ENCODE results near the gene ZNF672. TPM values are rescaled to one million over a fixed set of nuclear protein-coding genes. Genes with fewer than 3 reads are reported as not detected.

ZNF672 gene
- total and polyA plus RNA-seq, 2 of the 4 experiments (the other 2 are of a cell fraction), result 6.6 to 12.6 TPM

GRCh38 chr1:248838357-248839167 is 538 bp downstream of the ZNF672 start:
- H3K23ac ChIP-seq (ENCODE audit: low read depth, low read length), result peak overlapping the region; percentile 83; the same call in 1 of the 2 replicates
- peak overlapping the region; percentile 75; the same call in 1 of the 2 replicates for H3K18ac ChIP-seq (ENCODE audit: low read depth, low read length)
- H2AFZ ChIP-seq (replicated peaks; ENCODE audit: low read length, poor library complexity), result peak overlapping the region; percentile 99
- H2BK120ac ChIP-seq (ENCODE audit: low read depth, low read length), result peak overlapping the region; percentile 89
- dilution Hi-C loops (cut with HindIII; ENCODE audit: low sequenced_read_pairs, unreplicated experiment) (no loop called here), in situ Hi-C loops (cut with MboI; ENCODE audit: low sequenced_read_pairs) (no loop called here), intact Hi-C loops (cut with micrococcal nuclease) (loop anchor here (1.0 kb wide), 1 partner anchor 35 kb away; no protein-coding TSS in a partner anchor)
- WGBS, 2 experiments (ENCODE audit: extremely low coverage in 2 of 2, insufficient read length in 1 of 2), result 1% methylated on average over 22 of the region's 82 CpGs; no CpG with 5 or more reads in 1 of the 2 experiments
- peak; percentile 80 for DNase-seq
- H3K9me3 ChIP-seq (ENCODE audit: control insufficient read depth, insufficient read depth, low read length), result no peaks in the 10 kb centered on the region
- H2BK5ac ChIP-seq (ENCODE audit: low read depth, low read length, poor library complexity, severe bottlenecking), result peak overlapping the region; percentile 96
- peak overlapping the region; percentile 62; the same call in 2 of the 3 replicates for H2BK15ac ChIP-seq (ENCODE audit: low read depth, low read length)
- CTCF ChIA-PET, result interaction anchor here (0.9 to 1.5 kb wide), 2 partner anchors 13 to 20 kb away, joined by 3 to 6 read pairs; partner anchors contain the start of genes SH3BP5L and ZNF692
- H3K14ac ChIP-seq (replicated peaks; ENCODE audit: low read depth, low read length), result peak overlapping the region; percentile 95
- peak overlapping the region; percentile 85 for H2AK5ac ChIP-seq (ENCODE audit: low read depth, low read length)
- peak overlapping the region; percentile 82 for H4K5ac ChIP-seq (ENCODE audit: low read depth, low read length)
- 0 out of 2 replicates have a peak overlapping the region, but pooled peaks have one; percentile 43 for H2BK20ac ChIP-seq (ENCODE audit: low read depth, low read length)
- H3K27ac ChIP-seq (ENCODE audit: insufficient read depth, low read length), result peak overlapping the region; percentile 97
- H4K91ac ChIP-seq (ENCODE audit: insufficient read depth, low read depth, low read length), result peak overlapping the region; percentile 57
- no peaks in the 10 kb centered on the region for H3K27me3 ChIP-seq (ENCODE audit: control insufficient read depth, insufficient read depth, low read length)
- H3K56ac ChIP-seq (ENCODE audit: extremely low read depth, insufficient read depth, low read length), result 0 out of 2 replicates have a peak overlapping the region, but pooled peaks have one; percentile 43
- H4K8ac ChIP-seq (ENCODE audit: low read depth in 2 of 2, low read length in 2 of 2), result peak overlapping the region; percentile 64 to 95
- no peaks in the 10 kb centered on the region for H3K36me3 ChIP-seq (ENCODE audit: control insufficient read depth, insufficient read depth, low read length)
- H3K4me1 ChIP-seq (ENCODE audit: control insufficient read depth, insufficient read depth, low read length), result peaks cover 10% of the 10 kb centered on the region
- H3K79me1 ChIP-seq (ENCODE audit: low read depth in 1 of 2, low read length in 2 of 2), result peaks cover 28 to 39% of the 10 kb centered on the region in 2 experiments
- peak; percentile 78 for ATAC-seq (ENCODE audit: low read depth)
- peak overlapping the region; percentile 90 for H3K9ac ChIP-seq (ENCODE audit: low read depth, low read length)
- POLR2A ChIA-PET (ENCODE audit: unreplicated experiment), result interaction anchor here (0.5 to 0.8 kb wide), 2 partner anchors 19 to 20 kb away, joined by 4 to 13 read pairs; partner anchors contain the start of gene ZNF692
- H4K20me1 ChIP-seq (ENCODE audit: insufficient read depth, low read length), result no peaks in the 10 kb centered on the region
- peak overlapping the region; percentile 89 for H3K4me3 ChIP-seq (ENCODE audit: insufficient read depth, low read depth, low read length)
- peak overlapping the region; percentile 90 for H3K4ac ChIP-seq (ENCODE audit: low read depth, low read length)
- peak overlapping the region; percentile 94 for H3K4me2 ChIP-seq (ENCODE audit: low read depth, low read length)
- no peaks in the 10 kb centered on the region for H3K9me1 ChIP-seq (ENCODE audit: insufficient read depth, low read length)
- peak overlapping the region; percentile 96 for H2AK9ac ChIP-seq (replicated peaks; ENCODE audit: low read depth, low read length, poor library complexity)
- BruUV-seq (replicated peaks), result no TSS peak
- TF ChIP-seq SMC3 (IDR thresholded peaks at IDR 0.05; ENCODE audit: low read depth, low read length) (no peak), BHLHE40 (IDR thresholded peaks at IDR 0.05; ENCODE audit: low read depth, low read length) (no peak), NFE2L2 (IDR thresholded peaks at IDR 0.05; ENCODE audit: low read depth, low read length) (no peak), RCOR1 (IDR thresholded peaks at IDR 0.05; ENCODE audit: insufficient replicate concordance, low read length) (no peak), MAFK (IDR thresholded peaks at IDR 0.05; ENCODE audit: low read depth, low read length) (no peak), CHD1 (IDR thresholded peaks at IDR 0.05; ENCODE audit: low read depth, low read length) (peak; percentile 96; the same call in 1 of the 2 replicates), CEBPB (IDR thresholded peaks at IDR 0.05; ENCODE audit: low read depth, low read length) (no peak), POLR2A (IDR thresholded peaks at IDR 0.05; ENCODE audit: low read depth, low read length) (peak; percentile 96), FOS (IDR thresholded peaks at IDR 0.05; ENCODE audit: low read depth, low read length) (no peak), MXI1 (IDR thresholded peaks at IDR 0.05; ENCODE audit: borderline replicate concordance, low read depth, low read length) (no peak; the same call in 1 of the 2 replicates)
- TF ChIP-seq, protein P1, sequence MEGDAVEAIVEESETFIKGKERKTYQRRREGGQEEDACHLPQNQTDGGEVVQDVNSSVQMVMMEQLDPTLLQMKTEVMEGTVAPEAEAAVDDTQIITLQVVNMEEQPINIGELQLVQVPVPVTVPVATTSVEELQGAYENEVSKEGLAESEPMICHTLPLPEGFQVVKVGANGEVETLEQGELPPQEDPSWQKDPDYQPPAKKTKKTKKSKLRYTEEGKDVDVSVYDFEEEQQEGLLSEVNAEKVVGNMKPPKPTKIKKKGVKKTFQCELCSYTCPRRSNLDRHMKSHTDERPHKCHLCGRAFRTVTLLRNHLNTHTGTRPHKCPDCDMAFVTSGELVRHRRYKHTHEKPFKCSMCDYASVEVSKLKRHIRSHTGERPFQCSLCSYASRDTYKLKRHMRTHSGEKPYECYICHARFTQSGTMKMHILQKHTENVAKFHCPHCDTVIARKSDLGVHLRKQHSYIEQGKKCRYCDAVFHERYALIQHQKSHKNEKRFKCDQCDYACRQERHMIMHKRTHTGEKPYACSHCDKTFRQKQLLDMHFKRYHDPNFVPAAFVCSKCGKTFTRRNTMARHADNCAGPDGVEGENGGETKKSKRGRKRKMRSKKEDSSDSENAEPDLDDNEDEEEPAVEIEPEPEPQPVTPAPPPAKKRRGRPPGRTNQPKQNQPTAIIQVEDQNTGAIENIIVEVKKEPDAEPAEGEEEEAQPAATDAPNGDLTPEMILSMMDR (conservative IDR thresholded peaks at IDR 0.05; ENCODE audit: low read depth, low read length), result no peak
- TF ChIP-seq, protein P2, sequence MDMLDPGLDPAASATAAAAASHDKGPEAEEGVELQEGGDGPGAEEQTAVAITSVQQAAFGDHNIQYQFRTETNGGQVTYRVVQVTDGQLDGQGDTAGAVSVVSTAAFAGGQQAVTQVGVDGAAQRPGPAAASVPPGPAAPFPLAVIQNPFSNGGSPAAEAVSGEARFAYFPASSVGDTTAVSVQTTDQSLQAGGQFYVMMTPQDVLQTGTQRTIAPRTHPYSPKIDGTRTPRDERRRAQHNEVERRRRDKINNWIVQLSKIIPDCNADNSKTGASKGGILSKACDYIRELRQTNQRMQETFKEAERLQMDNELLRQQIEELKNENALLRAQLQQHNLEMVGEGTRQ (IDR thresholded peaks at IDR 0.05; ENCODE audit: low read depth, low read length), result no peak
- TF ChIP-seq, protein P3, sequence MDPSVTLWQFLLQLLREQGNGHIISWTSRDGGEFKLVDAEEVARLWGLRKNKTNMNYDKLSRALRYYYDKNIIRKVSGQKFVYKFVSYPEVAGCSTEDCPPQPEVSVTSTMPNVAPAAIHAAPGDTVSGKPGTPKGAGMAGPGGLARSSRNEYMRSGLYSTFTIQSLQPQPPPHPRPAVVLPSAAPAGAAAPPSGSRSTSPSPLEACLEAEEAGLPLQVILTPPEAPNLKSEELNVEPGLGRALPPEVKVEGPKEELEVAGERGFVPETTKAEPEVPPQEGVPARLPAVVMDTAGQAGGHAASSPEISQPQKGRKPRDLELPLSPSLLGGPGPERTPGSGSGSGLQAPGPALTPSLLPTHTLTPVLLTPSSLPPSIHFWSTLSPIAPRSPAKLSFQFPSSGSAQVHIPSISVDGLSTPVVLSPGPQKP (IDR thresholded peaks at IDR 0.05; ENCODE audit: borderline replicate concordance, low read depth, low read length), result no peak

Data from IMR-90 (cell line).